Cerebellar nuclear complex (tissue), 1 donor: ENCODE data around the gene TMEM209.
A peak's percentile ranks its signal among the peaks of the same experiment; 100 is the strongest.
"Not testable (repeated sequence)": the region's sequence is repeated elsewhere in the genome, so short reads cannot be mapped to it uniquely, and the experiment has no call there.

ENCODE experiments used
- DNase-seq, 2 experiments: peaks; one replicate each; lab custom pipeline; 2025; lab: John Stamatoyannopoulos, UW

TMEM209 gene

GRCh38 chr7:130205084-130205947 lies at the start of gene TMEM209:
TMEM209 (minus strand) TSS chr7:130205406; CDS start chr7:130205375, 31 bp downstream.
- DNase-seq: peak; percentile 79 to 84

- DNase-seq: no peak
Observed at GRCh38 chr7:130254555-130254954, 49.3 kb upstream of the TMEM209 start.

- DNase-seq: not testable (repeated sequence)
Observed at GRCh38 chr7:130249626-130250025, 44.4 kb upstream of the TMEM209 start.

- not testable (repeated sequence) for DNase-seq
Observed at GRCh38 chr7:130248842-130249241, 43.6 kb upstream of the TMEM209 start.

GRCh38 chr7:130246491-130246890 lies 41.3 kb upstream of the TMEM209 start:
- DNase-seq: not testable (repeated sequence)

- DNase-seq: not testable (repeated sequence)
Observed at GRCh38 chr7:130243486-130243885, 38.3 kb upstream of the TMEM209 start.

- DNase-seq: no peak
Observed at GRCh38 chr7:130242198-130243014, 37.2 kb upstream of the TMEM209 start.

- DNase-seq: no peak
Observed at GRCh38 chr7:130240240-130240639, 35.0 kb upstream of the TMEM209 start.

- not testable (repeated sequence) for DNase-seq
Observed at GRCh38 chr7:130236361-130236760, 31.2 kb upstream of the TMEM209 start.

GRCh38 chr7:130234078-130234477 lies 28.9 kb upstream of the TMEM209 start:
- no peak for DNase-seq

- DNase-seq: no peak
Observed at GRCh38 chr7:130232209-130232608, 27.0 kb upstream of the TMEM209 start.

GRCh38 chr7:130231792-130232191 lies 26.6 kb upstream of the TMEM209 start:
- DNase-seq: no peak

- not testable (repeated sequence) for DNase-seq
Observed at GRCh38 chr7:130229981-130230380, 24.8 kb upstream of the TMEM209 start.

GRCh38 chr7:130228840-130229502 lies 23.8 kb upstream of the TMEM209 start:
- no peak for DNase-seq

GRCh38 chr7:130227883-130228575 lies 22.8 kb upstream of the TMEM209 start:
- no peak for DNase-seq

- DNase-seq: no peak
Observed at GRCh38 chr7:130226333-130226732, 21.1 kb upstream of the TMEM209 start.

GRCh38 chr7:130224923-130225322 lies 19.7 kb upstream of the TMEM209 start:
- DNase-seq: not testable (repeated sequence)

GRCh38 chr7:130224210-130224609 lies 19.0 kb upstream of the TMEM209 start:
- no peak for DNase-seq

GRCh38 chr7:130223646-130224045 lies 18.4 kb upstream of the TMEM209 start:
- DNase-seq: no peak

GRCh38 chr7:130221746-130222145 lies 16.5 kb upstream of the TMEM209 start:
- no peak for DNase-seq

- DNase-seq: no peak
Observed at GRCh38 chr7:130219871-130220270, 14.7 kb upstream of the TMEM209 start.
